ENCODE data around the gene PTPRN2.

DNA sequence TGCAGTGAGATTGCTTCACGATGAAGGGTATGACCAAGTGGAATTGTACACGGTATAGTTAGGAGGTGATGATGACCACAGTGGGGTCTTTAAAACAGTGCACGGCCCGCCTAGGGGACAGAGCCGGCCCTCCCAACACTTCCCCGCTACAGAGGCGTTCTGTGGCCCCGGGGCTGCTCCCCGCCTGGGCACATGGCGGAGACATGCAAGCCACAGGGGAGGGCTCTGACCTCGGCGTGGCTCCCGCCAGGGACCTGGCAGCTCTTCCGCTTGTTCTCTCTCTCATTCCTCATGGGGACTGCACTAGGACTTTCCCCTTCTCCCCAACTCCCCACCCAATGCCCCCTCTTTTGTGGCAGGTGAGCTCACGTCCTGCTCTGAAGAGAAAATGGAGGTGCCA lies 857.0 kb downstream of the PTPRN2 start:
- TF ChIP-seq, protein P1, sequence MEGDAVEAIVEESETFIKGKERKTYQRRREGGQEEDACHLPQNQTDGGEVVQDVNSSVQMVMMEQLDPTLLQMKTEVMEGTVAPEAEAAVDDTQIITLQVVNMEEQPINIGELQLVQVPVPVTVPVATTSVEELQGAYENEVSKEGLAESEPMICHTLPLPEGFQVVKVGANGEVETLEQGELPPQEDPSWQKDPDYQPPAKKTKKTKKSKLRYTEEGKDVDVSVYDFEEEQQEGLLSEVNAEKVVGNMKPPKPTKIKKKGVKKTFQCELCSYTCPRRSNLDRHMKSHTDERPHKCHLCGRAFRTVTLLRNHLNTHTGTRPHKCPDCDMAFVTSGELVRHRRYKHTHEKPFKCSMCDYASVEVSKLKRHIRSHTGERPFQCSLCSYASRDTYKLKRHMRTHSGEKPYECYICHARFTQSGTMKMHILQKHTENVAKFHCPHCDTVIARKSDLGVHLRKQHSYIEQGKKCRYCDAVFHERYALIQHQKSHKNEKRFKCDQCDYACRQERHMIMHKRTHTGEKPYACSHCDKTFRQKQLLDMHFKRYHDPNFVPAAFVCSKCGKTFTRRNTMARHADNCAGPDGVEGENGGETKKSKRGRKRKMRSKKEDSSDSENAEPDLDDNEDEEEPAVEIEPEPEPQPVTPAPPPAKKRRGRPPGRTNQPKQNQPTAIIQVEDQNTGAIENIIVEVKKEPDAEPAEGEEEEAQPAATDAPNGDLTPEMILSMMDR (IDR thresholded peaks at IDR 0.05): no peak
- TF ChIP-seq POLR2A (IDR thresholded peaks at IDR 0.05) (no peak), POLR2AphosphoS5 (IDR thresholded peaks at IDR 0.05) (no peak)
